K562 (cell line): ENCODE measurements around the gene ANXA7. TPM values are rescaled to one million over a fixed set of nuclear protein-coding genes. Genes with fewer than 3 reads are reported as not detected.

Source experiments
- DACH1 ChIP-seq: fragments of 450-650 bp; IDR thresholded peaks from 2 replicates; pipeline ENCODE4 v1.6.1; 2018; ENCODE audit not compliant: partially characterized antibody
- FOXK2 ChIP-seq, 2 experiments: fragments of 450-650 bp; IDR thresholded peaks in 1 of 2; conservative IDR thresholded peaks in 1 of 2; 2 replicates each; pipeline ENCODE4 v1.6.1; 2016; ENCODE audit warnings: low read depth in 2 of 2, mild to moderate bottlenecking in 1 of 2
- GTF2E2 ChIP-seq: fragments of 200-800 bp; sonication (Bioruptor generic); IDR thresholded peaks from 2 replicates; pipeline ENCODE4 v1.6.1; 2016; ENCODE audit warnings: missing genetic modification characterization, missing compliant biosample characterization
- HMGN3 ChIP-seq: IDR thresholded peaks from 2 replicates; pipeline ENCODE4 v1.6.1; 2011; ENCODE audit warnings: borderline replicate concordance, low read depth, mild to moderate bottlenecking, mixed read lengths, low read length; ENCODE audit not compliant: insufficient read length; ENCODE audit errors: extremely low read depth
- MCM7 ChIP-seq, 2 experiments: fragments of 450-650 bp; IDR thresholded peaks; 2 replicates each; pipeline ENCODE4 v1.6.1; 2016 to 2018
- NFXL1 ChIP-seq: fragments of 450-650 bp; formaldehyde crosslinking; IDR thresholded peaks from 2 replicates; pipeline ENCODE4 v1.4.0; 2021; ENCODE audit warnings: mild to moderate bottlenecking
- NR2C2 ChIP-seq, 2 experiments: fragments of 200-800 bp in 1 of 2; sonication (Bioruptor generic) in 1 of 2; sonication (generic) in 1 of 2; formaldehyde crosslinking in 1 of 2; IDR thresholded peaks; 2 replicates each; pipeline versions ENCODE4 v1.6.1 to v1.8.0; 2016 to 2022; ENCODE audit warnings: mild to moderate bottlenecking in 1 of 2, missing compliant biosample characterization in 1 of 2, missing genetic modification characterization in 1 of 2, missing genetic modification reagents in 1 of 2
- PTBP1 ChIP-seq: fragments of 200-400 bp; formaldehyde crosslinking; IDR thresholded peaks from 2 replicates; pipeline ENCODE4 v1.6.1; 2017; ENCODE audit warnings: low read depth, low read length
- SMAD2 ChIP-seq: fragments of 150-350 bp; IDR thresholded peaks from 2 replicates; pipeline ENCODE4 v1.6.1; 2014; ENCODE audit warnings: low read depth, mild to moderate bottlenecking, low read length
- SMARCE1 ChIP-seq: fragments of 450-650 bp; IDR thresholded peaks from 2 replicates; pipeline ENCODE4 v1.7.1; 2016; ENCODE audit warnings: mild to moderate bottlenecking
- SREBF2 ChIP-seq: sonication (generic); formaldehyde crosslinking; IDR thresholded peaks from 2 replicates; pipeline ENCODE4 v1.4.0; 2020; ENCODE audit warnings: mild to moderate bottlenecking, missing genetic modification reagents
- ZFP36 ChIP-seq: fragments of 150-350 bp; IDR thresholded peaks from 2 replicates; pipeline ENCODE4 v1.6.1; 2018; ENCODE audit warnings: low read length, low read depth; ENCODE audit not compliant: partially characterized antibody
- ZNF274 ChIP-seq: IDR thresholded peaks from 2 replicates; pipeline ENCODE4 v1.6.1; 2011; ENCODE audit warnings: low read depth, mild to moderate bottlenecking, low read length, moderate library complexity, borderline replicate concordance
- polyA plus RNA-seq, 8 experiments: library from polyadenylated mRNA; depleted of rRNA in 4 of 8; stranded (reverse) in 5 of 8; unstranded in 3 of 8; fragments of >200 nt; fragmentation: Nextera tagmentation in 2 of 8; fragmentation: Illumina TruSeq in 1 of 8; extraction: Ambion mirVana in 2 of 8; extraction: Trizol in 1 of 8; gene quantifications; 2 replicates each; pipeline versions ENCODE4 v1.2.1 to v1.2.3, GENCODE V29; 2011 to 2014; ENCODE audit warnings: inconsistent platforms in 1 of 8, missing spikeins in 1 of 8
- total RNA-seq, 7 experiments: library from RNA; depleted of rRNA in 6 of 7; stranded (reverse); fragments of >200 nt in 6 of 7; fragmentation: Illumina TruSeq in 2 of 7; extraction: Trizol in 2 of 7; gene quantifications; 2 replicates each; pipeline versions ENCODE4 v1.2.1 to v1.2.3, GENCODE V29; 2011 to 2021; ENCODE audit warnings: low replicate concordance in 1 of 7
- TF ChIP-seq, protein P1 (sequence below), 2 experiments: IDR thresholded peaks; 2 replicates each; pipeline ENCODE4 v1.6.1; 2011; ENCODE audit warnings: borderline replicate concordance in 1 of 2, control low read depth in 1 of 2, low read depth in 1 of 2, low read length in 1 of 2, mild to moderate bottlenecking in 1 of 2, mixed read lengths in 1 of 2, moderate library complexity in 1 of 2; ENCODE audit not compliant: insufficient read depth in 1 of 2, insufficient read length in 1 of 2, poor library complexity in 1 of 2, severe bottlenecking in 1 of 2; ENCODE audit errors: extremely low read depth in 1 of 2
- TF ChIP-seq, protein P2 (sequence below): sonication (generic); formaldehyde crosslinking; IDR thresholded peaks from 2 replicates; pipeline ENCODE4 v1.9.0; 2022; ENCODE audit warnings: mild to moderate bottlenecking, missing genetic modification reagents
- TF ChIP-seq, protein P3 (sequence below): fragments of 250-450 bp; sonication (Bioruptor Pico); IDR thresholded peaks from 2 replicates; pipeline ENCODE4 v1.5.0; 2020; ENCODE audit warnings: mild to moderate bottlenecking, borderline replicate concordance
- TF ChIP-seq, protein P4 (sequence below): sonication (generic); formaldehyde crosslinking; IDR thresholded peaks from 2 replicates; pipeline ENCODE4 v1.8.0; 2022; ENCODE audit warnings: mild to moderate bottlenecking, missing genetic modification reagents, borderline replicate concordance

The ANXA7 gene
- total and polyA plus RNA-seq, 9 of the 15 experiments (the other 6 are each of a cell fraction or from before 2014, with no cell fraction given) = 81.6 to 157 (median 122) TPM

DNA sequence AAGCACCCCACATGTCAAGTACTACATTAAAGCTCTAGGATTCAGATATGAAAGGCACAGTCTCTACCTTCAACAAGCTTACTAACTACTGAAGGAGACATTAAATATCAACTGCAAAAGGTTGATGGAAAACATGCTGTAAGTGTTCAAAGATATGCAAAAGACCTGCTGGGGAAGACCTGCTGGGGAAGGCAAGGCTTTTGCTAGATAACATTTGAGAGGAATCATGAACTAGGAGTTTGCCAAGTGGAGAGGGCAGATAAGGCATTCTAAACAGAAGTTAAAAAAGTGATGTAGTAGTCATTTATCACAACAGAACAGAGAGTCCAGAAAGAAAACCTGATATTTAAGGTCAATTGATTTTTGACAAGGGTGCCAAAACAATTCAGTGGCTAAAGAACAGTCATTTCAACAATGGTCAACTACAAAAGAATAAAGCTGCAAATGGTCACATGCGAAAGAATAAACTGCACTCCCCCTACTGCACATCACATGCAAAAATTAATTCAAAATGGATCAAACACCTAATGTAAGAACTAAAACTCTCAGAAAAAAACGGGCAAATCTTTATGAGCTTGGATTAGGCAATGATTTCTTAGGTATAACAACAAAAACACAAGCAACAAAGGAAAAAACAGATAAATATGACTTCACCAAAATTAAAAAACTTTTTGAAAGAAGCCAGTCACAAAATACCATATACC lies 42.5 kb upstream of the ANXA7 start (continued):
- TF ChIP-seq SREBF2 (CRISPR knock-in tag) = no peak
- peak; percentile 88 for TF ChIP-seq ZNF274
- TF ChIP-seq HMGN3 = peak; percentile 79
- TF ChIP-seq, protein P1, sequence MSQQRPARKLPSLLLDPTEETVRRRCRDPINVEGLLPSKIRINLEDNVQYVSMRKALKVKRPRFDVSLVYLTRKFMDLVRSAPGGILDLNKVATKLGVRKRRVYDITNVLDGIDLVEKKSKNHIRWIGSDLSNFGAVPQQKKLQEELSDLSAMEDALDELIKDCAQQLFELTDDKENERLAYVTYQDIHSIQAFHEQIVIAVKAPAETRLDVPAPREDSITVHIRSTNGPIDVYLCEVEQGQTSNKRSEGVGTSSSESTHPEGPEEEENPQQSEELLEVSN (IDR thresholded peaks at IDR 0.05; ENCODE audit: borderline replicate concordance in 1 of 2, extremely low read depth in 1 of 2, insufficient read depth in 1 of 2, insufficient read length in 1 of 2, low read depth in 1 of 2, low read length in 1 of 2, poor library complexity in 1 of 2, severe bottlenecking in 1 of 2) = no peak
- TF ChIP-seq SMARCE1 = peak; percentile 98
- peak; percentile 43; the same call in 1 of the 2 replicates for TF ChIP-seq GTF2E2 (tag)
- TF ChIP-seq ZFP36 = no peak
- TF ChIP-seq, protein P2, sequence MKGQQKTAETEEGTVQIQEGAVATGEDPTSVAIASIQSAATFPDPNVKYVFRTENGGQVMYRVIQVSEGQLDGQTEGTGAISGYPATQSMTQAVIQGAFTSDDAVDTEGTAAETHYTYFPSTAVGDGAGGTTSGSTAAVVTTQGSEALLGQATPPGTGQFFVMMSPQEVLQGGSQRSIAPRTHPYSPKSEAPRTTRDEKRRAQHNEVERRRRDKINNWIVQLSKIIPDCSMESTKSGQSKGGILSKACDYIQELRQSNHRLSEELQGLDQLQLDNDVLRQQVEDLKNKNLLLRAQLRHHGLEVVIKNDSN (CRISPR knock-in tag) = no peak
- peak; percentile 86 for TF ChIP-seq DACH1
- TF ChIP-seq MCM7 (IDR thresholded peaks at IDR 0.05) = no peak
- no peak for TF ChIP-seq SMAD2
- TF ChIP-seq, protein P3, sequence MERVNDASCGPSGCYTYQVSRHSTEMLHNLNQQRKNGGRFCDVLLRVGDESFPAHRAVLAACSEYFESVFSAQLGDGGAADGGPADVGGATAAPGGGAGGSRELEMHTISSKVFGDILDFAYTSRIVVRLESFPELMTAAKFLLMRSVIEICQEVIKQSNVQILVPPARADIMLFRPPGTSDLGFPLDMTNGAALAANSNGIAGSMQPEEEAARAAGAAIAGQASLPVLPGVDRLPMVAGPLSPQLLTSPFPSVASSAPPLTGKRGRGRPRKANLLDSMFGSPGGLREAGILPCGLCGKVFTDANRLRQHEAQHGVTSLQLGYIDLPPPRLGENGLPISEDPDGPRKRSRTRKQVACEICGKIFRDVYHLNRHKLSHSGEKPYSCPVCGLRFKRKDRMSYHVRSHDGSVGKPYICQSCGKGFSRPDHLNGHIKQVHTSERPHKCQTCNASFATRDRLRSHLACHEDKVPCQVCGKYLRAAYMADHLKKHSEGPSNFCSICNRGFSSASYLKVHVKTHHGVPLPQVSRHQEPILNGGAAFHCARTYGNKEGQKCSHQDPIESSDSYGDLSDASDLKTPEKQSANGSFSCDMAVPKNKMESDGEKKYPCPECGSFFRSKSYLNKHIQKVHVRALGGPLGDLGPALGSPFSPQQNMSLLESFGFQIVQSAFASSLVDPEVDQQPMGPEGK (CRISPR knock-in tag) = no peak
- TF ChIP-seq NFXL1 (CRISPR knock-in tag) = no peak
- TF ChIP-seq NR2C2 (CRISPR knock-in tag; IDR thresholded peaks at IDR 0.05) = no peak
- no peak for TF ChIP-seq NR2C2 (tag; IDR thresholded peaks at IDR 0.05)
- TF ChIP-seq, protein P4, sequence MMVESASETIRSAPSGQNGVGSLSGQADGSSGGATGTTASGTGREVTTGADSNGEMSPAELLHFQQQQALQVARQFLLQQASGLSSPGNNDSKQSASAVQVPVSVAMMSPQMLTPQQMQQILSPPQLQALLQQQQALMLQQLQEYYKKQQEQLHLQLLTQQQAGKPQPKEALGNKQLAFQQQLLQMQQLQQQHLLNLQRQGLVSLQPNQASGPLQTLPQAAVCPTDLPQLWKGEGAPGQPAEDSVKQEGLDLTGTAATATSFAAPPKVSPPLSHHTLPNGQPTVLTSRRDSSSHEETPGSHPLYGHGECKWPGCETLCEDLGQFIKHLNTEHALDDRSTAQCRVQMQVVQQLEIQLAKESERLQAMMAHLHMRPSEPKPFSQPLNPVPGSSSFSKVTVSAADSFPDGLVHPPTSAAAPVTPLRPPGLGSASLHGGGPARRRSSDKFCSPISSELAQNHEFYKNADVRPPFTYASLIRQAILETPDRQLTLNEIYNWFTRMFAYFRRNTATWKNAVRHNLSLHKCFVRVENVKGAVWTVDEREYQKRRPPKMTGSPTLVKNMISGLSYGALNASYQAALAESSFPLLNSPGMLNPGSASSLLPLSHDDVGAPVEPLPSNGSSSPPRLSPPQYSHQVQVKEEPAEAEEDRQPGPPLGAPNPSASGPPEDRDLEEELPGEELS (CRISPR knock-in tag) = no peak
- peak; percentile 72 to 83 for TF ChIP-seq FOXK2 (conservative IDR thresholded peaks at IDR 0.05 in 1 of 2, IDR thresholded peaks at IDR 0.05 in 1 of 2; ENCODE audit: low read depth in 2 of 2)
- no peak for TF ChIP-seq PTBP1
